GM19043 (cell line): ENCODE results near the gene LHX2.
A peak's percentile ranks its signal among the peaks of the same experiment; 100 is the strongest.

Experiments
- ATAC-seq: cut with Tn5 transposase; IDR thresholded peaks from one replicate; pipeline ENCODE4 v1.9.1; 2021; ENCODE audit warnings: low read depth; ENCODE audit not compliant: unreplicated experiment

The LHX2 gene

DNA sequence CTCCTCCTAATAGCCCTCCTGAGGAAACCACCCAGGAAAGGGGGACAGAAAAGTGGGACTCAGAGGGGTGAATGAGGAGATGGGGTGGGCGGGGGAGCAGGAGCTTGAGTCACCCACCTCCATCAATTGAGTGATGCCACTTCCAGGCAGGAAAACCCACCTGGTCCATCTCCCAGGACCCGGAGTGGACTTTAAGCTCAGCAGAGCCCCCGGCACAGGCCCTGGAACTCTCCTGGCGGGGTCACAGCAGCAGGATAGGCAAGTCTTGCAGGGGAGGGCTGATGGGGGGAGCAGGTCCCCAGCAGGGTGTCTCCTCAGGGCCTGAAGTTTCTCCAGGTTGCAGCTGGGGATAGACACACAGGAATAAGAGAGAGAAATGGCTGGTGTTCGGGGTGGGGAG is 40.8 kb downstream of the LHX2 start:
- no peak for ATAC-seq

DNA sequence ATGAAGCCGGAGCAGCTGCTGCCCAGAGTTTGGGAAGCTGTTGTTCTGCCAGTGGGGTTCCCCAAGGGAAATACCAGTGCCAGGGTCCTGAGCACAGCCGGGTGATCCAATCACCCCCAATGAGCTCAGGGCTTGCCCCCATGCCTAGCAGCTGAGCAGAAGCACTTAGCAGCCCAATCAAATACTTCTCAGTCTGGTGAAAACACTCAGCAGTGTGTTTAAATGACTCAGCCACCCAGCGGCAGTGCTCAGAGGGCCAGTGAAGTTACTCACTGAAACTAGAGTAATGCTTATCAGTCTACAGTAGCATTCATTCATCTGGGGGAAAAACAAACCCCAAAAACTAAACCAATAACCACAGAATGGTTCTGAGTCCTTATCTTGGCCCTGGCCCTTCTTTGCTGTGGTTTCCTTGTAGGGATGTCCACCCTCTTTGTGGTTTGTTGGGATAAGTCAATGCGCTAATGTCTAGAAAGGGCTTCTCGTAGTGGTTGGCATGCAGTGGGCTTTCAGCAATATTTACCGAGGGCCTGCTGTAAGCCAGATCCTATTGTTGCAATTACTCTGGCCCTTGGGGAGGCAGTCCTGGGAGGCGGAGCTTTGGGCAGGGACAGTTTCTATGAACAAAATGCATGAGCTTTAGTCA is 43.1 kb downstream of the LHX2 start:
- peak; percentile 86 for ATAC-seq

DNA sequence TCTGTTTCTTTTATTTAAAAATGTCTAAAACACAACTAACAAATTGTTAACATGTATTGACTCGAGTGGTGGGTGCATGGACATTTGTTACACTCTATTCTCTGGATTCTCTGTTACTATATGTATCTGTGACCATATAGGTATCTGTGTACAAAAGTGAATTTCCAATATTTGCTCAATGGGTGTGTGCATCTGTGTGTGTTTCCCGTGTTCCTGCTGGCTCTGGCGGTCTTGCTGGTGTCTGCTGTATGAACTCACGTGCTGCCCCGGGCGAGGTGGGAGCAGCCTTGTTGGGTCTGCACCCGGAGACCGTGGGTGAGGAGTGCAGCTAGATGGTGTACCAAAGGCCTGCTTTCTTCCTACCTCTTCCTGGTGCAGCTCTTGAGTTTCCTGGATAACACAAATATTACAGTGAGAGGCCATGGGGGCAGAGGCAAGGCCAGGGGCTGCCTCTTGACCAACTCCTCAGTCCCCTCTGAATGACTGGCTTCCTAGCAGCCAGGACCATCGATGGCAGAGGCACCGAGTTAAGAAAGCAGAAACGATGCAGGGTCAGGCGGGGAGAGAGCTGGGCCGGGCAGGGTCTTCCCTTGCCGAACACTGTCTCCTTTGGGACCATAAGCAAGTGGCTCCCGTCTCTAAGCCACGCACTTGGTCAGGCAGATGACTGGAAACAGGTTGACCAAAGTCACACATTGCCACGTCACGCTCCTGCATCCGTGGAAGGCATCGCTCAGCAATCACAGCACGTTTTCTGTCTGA is 49.5 kb downstream of the LHX2 start:
- ATAC-seq, result no peak

DNA sequence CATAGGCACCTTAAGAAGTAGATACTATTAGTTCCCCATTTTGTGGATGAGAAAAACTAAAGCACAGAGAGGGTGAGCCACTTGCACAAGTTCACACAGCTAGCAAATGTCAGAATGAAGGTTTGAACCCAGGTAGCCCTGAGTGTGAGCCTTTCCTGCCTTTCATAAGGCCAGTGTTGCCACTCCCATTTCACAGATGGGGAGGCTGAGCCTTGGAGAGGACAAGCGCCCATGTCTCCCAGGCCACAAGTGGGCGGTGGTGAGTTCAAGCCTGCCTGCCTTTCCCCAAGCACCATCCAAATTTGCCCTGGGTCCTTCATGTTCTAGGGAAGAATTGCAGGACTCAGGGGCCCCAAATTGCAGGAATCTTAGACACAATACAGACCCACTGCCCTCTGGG is 50.6 kb downstream of the LHX2 start:
- ATAC-seq, result no peak

DNA sequence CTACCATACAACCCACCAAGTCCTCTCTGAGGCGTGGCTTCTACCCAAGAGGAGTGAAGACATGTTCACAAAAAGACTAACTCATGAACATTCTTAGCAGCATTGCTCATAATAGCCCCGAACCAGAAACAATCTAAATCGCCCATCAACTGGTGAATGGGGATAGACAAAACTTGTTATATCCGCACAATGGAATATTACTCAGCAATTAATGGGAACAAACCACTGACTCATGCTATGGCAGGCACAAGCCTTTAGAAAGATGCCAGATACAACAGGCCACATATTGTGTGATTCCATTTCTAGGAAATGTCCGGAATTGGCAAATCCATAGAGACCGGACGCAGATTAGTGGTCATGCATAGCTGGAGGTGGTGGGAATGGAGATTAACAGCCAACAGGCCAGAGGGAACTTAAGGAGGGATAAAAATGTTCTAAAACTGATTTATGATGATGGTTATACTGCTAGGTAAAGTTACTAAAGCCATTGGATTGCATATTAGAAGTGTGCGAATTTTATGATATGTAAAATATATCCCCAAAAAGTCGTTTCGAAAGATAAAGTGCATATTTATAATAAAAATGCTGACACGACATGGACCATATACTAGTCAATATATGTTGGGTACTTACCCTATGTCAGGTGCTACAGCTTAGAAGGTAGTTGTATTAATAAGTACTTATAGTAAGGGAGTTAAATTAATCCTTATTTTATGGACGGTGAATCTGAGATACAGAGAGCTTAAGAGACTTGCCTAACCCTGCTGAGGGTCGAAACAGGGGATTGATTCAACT is 55.4 kb downstream of the LHX2 start:
- no peak for ATAC-seq

DNA sequence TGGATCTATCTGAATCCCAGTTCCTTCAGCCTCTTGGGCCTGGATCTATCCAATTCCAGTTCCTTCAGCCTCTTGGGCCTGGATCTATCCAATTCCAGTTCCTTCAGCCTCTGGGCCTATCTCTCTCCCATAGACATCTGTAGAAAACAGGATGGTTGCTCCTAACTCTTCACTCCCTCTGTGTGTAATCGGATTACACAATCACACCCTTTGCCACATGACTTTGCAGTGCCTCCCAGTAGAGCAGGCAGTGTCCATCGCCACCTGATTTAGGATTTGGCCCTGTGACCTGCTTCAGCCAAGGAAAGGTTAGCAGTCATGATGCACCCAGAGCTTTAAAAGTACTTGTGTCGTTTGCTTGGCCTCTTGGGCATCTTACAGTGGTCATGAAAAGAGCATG is 56.7 kb downstream of the LHX2 start:
- ATAC-seq, result no peak

DNA sequence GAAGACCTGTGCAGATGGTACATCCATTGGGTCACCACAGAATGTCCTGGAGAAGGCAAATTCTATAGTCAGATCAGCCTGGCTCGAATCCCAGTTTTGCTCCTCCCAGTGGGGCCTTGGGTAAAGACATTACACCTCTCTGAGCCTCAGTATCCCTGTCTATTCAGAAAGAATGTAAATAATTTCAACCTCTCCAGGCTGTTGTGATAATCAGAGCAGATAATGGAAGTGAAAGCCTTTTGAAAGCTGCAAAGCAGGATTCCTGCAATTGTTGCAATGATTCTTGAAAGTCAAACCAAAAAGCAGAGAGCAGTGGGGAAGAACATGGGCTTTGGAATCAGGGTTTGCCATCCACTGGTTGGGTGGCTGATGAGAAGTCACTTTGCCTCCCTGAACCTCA is 63.2 kb downstream of the LHX2 start:
- ATAC-seq, result no peak

DNA sequence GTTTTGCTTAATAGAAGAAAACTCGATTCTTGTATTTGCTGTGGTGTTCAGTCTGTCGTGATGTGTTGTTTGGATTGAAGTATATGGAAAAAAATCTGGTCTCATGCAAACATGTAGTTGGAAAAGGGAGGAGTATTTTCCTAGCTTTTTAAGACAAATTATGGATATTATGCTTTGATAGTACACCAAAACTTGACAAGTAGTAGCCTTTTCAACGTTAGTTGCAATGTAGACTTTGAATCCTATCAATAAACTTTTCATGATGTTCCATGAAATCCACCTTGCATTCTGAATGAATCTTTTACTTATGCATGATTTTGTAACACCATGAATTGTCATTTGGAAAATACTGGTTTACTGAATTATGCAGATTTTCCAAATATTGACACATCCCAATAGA is 64.2 kb downstream of the LHX2 start:
- no peak for ATAC-seq

DNA sequence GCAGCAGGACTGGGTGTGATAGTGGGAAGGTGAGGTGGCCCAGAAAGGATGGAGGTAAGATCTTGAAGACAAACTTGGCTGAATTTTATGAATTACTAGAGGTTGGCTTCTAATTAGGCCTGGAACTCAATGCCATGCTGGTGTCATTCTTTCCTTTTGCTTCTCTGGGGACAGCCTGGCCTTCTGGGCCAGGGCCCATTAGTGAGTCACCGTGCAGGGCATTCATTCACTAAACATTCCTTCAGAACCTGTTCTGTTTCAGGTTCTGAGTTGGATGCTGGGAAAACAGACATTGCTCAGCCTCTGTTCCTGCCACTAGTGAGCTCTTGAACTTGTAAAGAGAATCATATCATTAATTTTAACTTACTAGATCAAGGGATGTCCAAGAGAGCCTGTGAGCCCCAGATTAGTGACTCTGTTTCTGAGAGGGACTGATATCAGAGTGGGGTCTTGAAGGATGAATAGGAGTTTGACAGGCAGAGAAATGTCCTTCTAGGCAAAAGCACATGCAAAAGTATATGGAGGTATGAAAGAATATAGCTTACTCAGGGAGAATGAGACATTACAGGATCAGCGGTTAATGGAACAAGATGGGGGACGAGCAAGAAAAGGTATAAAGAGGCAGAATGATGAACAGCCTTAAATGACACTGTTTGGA is 66.5 kb downstream of the LHX2 start:
- no peak for ATAC-seq

DNA sequence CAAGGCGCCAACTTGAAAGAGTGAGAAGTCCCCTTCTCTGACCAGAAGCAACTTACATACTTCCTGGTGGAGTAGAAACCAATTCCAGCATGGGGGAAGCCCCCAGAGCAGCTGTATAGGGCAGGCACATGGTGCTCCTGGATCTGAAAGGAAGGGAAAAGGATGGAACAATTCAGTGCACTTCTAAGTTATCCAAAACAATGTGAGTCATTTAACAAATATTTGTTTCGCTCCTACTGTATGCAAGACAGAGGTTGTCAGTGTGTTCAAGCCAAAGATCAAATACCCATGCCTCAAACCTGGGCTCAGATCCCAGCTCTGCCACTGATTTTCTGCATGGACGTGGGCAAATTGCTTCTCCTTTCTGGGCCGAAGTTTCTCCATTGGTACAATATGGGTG is 67.1 kb downstream of the LHX2 start:
- ATAC-seq, result no peak

DNA sequence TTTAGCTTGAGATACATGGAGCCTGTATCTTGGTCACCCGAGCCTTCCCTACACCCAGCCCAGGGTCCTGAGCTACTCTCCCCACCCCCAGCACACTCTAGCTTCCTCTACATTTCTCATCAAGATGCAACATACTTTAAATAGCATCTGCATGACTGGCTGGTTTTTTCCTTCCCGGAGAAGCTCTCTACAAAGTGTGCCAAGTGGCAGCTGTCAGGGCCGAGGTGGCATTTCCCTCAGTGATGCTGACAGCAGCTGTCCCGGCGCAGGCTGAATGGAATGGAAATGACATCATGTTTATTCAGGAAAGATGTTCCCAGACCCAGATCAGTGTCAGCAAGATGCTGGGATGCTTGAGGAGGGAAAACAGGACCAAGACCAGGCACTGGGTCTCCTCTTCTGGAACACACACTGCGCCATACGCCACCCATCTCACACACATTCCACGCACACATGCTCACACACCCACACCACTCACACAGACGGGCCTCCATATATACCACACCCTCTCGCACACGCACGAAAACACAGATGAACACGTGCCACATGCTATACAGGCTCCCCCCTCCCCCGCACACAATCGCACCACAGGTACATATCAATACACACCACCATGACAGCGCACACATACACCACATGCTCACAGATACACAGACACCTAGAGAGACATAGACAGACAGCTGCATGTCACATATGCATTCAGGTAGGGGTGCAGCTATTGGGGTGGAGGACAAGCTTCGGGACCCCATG is 67.8 kb downstream of the LHX2 start:
- no peak for ATAC-seq

DNA sequence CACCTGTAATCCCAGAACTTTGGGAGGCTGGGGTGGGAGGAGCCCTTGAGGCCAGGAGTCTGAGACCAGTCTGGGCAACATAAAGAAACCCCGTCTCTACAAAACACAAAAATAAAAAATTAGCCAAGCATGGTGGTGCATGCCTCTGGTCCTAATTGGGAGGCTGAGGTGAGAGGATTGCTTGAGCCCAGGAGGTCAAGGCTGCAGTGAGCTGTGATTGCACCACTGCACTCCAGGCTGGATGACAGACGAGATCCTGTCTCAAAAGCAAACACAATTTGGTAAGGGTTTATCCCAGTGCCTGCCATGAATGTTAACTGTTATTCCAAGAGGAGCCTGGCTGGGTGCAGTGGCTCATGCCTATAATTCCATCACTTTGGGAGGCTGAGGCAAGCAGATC is 71.1 kb downstream of the LHX2 start:
- no peak for ATAC-seq
